OCI-LY7 (cell line): ENCODE results near the gene HACL1.

Experiments used
- CTCF ChIP-seq: fragments of 200-600 bp; sonication (generic); conservative IDR thresholded peaks from 2 replicates; pipeline ENCODE4 v1.5.1; 2014; ENCODE audit warnings: mild to moderate bottlenecking, antibody characterized with exemption, low read length, moderate library complexity, mixed read lengths
- EZH2phosphoT487 ChIP-seq: fragments of 200-600 bp; sonication (generic); IDR thresholded peaks from 2 replicates; pipeline ENCODE4 v1.6.1; 2018; ENCODE audit warnings: low read depth, borderline replicate concordance, mild to moderate bottlenecking, mixed run types, antibody characterized with exemption, low read length, moderate library complexity, mixed read lengths

DNA sequence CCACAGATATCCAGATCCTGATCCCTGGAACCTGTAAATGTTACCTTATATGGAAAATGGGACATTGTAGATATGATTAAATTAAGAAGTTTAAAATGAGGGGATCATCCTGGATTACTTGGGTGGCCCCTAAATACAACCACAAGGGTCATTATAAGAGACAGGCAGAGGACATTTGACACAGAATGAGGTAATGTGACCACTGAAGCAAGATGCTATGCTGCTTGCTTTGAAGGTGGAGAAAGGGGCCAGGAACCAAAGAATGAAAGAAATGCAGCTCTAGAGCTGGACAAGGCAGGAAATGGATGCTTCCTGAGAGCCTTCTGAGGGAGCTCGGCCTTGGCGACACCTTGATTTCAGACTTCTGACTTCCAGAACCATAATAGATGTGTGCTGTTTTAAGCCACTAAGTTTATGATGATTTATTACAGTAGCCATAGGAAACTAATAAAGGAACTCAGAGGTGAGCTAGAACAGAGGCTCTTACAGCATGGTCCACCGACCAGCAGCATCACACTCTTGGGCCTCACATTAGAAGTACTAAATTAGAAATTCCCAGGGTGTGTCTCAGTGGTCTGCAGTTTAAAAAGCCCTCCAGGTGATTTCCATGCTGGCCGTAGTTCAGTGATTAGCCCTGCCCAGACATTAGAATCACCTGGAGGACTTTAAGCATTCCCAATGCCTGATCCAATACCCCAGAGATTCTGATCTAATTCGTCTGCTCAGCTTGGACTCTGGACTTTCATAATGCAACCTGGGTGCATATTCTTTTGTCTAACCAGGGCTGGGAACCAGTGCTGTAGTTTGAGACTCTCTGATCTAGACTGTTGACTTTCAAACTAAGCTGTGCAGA lies 87.3 kb downstream of the HACL1 start:
- TF ChIP-seq CTCF (no peak), EZH2phosphoT487 (no peak)
